ENCODE results near the gene CHD6.

CHD6 gene

DNA sequence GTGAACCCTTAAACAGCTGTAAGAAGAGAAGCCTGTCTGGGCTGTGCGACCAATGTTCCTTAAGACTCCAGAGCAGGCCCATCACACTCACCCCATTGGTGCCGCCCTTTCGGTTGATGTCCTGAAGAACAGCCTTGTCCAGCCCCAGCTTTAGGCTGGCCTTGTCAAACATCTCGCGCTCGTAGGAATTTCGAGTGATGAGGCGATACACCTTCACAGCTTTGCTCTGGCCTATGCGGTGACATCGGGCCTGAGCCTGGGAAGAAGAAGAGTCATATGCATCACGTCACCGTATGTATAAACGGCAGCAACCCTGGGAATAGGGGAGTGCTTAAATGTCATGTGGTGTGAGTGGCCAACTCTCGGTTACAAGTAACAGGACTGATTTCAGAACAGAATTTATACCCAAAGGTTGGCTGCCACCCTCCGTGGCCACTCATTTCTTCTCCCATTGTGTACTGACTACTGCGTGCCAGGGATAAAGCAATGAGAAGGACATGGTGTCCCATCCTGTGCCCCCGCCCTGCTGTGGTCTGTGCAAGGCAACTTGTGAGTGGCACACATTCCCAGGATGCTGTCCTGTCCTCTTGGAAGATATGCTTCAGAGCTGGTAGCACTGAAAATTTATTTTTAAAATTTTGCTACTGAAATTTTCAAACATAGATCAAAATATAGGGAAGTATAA is 160.9 kb downstream of the CHD6 start:
- DNase-seq = no peak

DNA sequence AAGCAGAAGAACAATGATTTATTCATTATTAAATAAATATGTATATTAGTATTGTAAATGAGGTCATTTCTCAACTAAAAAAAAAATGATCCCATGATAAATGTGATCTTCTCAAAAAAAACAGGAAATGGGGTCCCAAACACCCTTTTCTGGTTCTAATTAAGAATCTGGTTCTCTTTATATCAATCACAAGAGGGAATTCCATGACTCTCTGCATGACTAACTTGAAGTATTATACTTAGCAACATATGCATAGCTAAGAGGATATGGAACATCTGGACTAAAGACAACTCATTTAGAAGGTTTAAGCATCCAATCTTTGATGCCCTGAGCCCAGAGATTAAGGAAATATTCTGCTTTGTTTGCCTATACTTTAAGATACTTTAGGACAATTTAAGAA is 161.8 kb downstream of the CHD6 start:
- DNase-seq = no peak

DNA sequence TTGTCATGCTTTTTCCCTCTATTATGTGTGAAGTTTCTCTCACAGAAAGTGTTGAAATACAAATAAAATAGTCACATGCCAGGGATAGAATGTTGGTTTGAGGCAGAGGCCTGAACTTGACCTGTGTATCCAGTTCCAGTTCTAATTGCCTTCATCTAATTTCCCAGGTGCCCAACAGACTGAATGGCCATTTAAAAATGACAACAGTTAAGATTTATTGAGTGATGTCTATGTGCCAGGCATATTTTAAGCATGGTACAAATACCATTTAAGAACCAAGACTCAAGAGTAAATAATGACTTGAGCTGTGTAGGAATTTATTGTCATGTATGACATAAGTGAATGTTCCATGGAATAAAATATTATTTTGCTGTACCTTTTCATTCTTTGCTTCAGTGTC is 163.9 kb downstream of the CHD6 start:
- DNase-seq = no peak

DNA sequence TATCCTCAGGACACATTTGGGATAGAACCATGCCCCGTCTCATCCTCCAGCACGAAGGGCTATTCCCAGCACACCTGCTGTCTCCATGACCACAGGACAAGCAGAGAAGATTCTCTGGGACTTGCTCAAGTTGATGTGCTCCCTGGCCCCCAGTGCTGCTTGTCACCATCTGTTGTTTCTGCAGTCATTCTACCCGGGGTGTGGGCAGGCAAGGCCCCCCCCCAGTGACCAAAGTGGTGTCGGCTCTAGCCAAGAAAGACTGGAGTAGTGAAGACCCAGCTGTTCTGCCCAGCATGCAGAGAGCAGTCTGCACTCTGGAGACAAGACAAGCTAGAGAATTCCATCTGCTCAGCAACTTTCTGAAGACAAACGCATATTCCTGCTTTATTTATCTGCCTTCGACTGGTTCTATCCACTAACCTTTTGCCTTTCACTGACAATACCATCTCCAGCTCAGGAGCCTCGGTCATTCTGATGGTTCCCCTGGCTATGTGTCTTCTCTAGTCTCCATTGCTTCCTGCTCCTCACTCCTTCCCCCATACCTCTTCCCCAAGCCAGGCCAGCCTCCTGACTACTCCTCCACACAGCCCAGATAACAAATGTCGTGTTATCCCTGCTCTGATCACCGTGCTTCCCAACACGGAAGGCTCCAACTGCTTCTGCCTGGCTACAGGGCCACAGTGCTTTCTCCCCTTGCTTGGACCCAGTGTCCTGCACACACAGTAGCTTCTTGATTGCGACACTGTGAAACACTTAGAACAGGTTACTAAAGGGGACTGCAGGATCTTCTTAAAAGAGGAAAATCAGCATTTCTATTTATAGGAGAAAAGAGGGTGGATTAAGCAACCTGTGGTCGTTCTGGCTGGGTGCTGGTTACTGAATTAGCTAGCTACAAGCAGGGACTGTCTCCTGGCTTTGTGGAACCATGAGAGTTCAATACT is 164.9 kb downstream of the CHD6 start:
- no peak for DNase-seq

DNA sequence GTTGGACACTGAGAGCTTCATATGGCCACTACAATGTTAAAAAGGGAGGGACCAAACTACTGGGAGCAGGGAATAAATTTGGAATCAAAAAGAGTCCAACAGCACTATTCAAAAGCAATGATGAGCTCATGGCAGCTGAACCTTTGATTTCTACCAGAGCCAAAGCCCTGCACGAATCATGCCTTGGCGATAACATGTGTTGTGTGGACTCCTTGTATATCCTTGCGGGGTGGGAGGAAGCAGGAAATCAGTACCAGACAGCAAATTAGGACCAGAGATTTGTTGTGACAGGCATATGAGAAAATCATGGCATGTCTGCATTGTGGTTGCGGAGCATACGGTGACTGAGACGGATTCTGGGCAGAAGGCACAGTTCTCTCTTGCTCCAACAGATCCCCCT is 166.0 kb downstream of the CHD6 start:
- no peak for DNase-seq

DNA sequence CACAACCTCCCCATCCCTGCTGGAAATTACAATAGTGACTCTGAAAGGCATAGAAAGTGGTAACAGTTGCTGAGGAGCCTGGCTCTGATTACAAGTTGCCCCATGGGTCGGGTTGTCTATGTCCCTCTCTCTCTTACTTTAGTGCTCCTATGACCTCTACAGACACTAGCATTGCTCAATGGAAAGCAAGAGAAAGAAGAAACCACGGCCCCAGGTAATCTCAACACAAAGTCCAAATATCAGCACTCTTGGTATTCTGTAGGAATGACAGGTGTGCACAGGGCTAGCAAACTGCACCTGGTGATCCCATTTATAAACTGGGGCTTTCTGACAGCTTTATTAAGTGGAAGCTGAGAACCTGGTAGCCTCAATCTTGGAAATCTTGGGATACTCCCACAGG is 171.2 kb downstream of the CHD6 start:
- no peak for DNase-seq

DNA sequence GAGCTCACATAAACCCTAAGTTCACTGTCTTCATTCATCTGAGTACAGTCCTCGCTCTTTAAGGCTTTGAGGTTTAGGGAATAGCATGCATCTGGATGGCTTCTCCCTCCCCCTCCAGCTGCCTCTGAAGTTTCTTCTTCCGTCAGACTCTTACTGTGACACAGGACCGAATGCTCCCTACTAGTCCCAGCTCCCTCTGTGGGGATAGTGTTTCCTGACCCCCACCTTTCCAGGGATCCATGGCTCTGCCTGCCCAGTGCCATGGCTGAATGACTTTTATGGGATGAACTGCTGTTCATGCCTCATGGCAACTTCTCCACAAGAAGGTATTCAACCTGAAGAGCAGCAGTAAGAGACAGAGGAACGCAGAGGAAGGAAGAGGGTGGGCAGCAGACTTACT is 171.7 kb downstream of the CHD6 start:
- no peak for DNase-seq

DNA sequence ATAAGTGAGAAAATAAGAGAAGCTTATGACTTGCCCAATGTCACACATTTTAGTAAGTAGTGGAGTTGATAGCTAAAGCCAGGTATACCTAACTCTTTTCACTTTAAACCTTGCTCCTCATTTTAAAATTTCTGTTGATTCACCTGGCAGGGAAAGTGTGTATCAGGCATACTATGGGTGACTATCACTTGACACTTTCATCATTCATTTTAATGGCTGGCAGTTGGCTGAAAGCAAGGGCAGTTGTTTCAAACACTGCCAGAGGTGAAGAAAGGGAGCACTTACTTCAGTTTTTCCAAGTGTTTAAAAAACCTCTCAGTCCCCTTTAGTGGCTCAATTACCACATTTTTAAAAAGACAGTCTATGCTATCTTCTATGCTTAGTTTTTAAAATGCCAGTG is 173.4 kb downstream of the CHD6 start:
- DNase-seq = no peak

DNA sequence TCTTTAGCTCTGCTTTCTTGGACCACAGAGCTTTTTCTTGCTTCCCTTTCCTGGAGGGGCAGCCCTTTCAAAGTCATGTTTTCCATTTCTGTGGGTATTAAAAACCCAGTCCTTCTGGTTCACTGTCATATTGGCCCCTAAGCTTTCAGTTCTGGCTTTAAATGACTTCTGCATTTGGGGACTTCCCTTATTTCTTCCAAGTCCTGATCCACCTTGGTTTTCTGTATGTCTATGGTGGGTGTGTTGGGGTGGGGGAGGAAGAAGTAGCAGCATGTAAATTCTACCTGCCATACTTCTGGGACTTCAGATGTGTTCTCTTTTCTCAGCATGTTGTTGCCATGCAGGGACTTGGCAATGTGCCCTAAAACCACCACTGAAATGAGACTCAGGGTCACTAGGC is 174.5 kb downstream of the CHD6 start:
- no peak for DNase-seq

DNA sequence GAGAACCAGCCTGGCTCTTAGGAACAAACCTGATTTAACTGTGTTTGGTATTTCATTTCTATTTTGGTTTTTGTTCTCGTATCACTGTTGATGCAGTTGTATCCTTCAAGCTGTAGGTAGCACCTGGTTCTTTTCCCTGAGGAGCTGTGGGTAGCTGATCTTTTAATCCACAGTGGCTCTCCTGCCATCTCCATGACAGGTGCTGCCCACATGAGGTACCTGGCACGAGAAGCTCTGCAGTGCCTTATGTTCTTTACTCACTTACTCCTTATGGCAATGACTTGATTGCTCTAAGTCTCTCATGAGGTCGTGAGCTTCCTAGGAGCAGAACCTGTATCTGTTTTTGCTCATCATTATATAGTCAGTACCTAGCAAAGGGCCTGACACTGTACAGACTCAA is 177.3 kb downstream of the CHD6 start:
- DNase-seq = no peak

DNA sequence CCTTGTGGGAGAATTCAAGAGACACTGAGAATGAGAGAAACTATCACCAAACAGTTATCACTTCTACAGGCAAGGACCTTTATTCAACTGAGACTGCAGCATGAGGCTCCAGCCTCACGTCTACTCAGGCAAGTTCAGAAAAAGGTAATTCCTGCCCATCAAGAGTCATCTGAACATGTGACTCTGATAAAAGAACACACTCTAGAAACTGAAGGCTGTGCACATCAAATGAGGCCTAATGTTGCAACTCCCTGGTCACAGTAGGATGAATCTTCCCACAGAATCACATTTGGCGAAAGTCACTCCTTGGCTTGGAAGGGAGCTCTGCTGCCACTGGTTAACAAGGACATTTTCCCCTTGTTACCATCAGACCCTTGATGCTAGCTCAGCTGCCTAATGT is 180.3 kb downstream of the CHD6 start:
- DNase-seq = no peak

DNA sequence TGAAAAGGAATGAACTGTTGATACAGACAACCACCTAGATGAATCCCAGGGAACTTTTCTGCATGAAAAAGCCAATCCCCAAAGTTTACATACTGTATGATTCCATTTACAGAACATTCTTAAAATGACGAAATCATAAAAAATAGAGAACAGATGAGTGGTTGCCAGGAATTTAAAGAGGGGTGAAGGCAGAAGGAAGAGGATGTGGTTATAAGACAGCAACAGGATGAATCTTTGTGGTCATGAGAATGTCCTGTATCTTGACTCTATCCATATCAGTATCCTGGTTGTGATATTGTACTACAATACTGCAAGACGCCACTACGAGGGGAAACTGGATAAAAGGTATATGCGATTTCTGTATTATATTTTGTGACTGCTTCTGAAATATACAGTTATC is 181.5 kb downstream of the CHD6 start:
- DNase-seq = no peak

DNA sequence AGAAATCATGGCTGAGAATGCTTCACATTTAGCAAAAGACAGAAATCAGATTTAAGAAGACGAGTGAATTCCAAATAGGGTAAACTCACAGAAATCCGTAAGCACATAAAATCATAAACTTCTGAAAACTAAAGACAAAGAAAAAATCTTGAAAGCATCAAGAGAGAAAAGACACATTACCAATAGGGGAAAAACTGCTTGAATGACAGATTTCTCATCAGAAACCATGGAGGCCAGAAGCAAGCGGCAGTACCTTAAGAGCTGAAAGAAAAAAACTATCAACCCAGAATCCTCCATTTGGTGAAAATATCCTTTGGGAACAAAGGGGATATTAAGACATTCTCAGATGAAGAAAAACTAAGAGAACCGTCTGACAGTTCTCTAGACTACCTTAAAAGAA is 185.0 kb downstream of the CHD6 start:
- no peak for DNase-seq

DNA sequence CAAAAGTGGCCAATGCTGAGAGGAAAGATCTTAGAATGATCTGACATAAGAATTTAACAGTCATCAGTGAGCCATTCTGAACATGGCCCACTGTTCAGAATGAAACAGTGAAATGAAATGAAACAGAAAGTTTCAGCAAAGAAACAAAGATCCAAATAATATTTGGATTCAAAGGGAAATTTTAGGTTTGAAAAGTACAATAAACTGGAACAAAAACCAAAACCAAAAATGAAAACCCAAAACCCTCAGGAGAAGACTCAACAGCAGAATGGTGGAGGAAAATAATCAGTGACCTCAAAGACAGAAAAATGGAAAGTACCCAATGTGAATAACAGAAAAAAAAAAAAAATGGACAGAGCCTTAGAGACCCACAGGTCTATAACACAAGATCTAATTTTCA is 185.4 kb downstream of the CHD6 start:
- no peak for DNase-seq

DNA sequence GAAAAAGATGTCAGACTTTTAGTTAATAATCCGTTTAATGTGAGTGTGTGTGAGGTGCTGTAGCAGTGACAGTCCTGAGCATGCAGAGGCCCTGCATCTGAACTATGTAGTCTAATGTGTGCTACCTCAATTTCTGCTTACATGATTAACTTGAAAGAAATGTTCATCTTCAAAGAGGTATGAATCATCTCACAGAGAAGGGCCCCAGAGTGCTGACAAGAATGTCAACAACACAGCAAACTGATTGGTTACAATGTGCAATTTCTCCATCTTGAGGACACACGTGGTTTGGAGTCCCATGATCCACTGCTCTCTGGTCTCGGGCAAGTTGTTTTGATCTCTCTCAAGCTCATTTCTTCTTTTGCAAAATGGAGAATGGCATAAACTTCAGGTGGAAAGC is 189.9 kb downstream of the CHD6 start:
- no peak for DNase-seq

DNA sequence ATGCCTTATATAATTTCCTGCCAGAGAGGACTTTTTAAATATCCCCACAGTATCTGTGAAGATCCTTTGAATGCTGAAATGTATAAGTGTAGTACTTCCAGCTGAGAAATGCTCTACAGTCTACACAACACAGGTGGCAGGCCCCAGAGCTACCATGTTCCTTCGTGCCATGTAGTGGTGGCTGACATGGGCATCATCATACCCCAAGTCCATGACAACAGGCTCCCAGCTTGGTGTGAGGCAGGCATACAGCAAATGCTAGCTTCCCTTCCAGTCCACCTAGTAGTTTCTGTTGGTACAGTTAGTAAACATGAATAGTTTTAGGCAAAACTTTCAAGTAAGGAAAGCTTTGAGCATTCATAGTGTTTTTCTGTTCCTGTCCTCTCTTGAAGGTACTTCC is 190.3 kb downstream of the CHD6 start:
- no peak for DNase-seq

DNA sequence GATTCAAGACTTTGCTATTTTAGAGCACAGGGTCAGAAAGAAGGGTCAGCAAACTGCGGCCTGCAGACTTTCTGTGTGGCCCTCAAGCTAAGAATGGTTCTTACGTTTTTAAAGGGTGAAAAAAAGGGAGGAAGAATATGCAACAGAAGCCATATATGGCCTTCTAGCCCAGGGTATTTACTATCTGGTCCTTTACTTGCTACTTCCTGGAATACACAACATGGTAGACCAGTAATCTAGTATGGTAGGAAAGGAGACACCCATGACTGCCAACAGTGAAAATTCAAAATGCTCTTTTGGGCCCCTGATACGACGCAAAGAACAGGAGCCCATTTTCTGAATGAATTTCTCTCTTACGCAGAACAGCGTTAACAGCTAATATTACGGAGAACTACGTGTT is 191.2 kb downstream of the CHD6 start:
- DNase-seq = no peak

DNA sequence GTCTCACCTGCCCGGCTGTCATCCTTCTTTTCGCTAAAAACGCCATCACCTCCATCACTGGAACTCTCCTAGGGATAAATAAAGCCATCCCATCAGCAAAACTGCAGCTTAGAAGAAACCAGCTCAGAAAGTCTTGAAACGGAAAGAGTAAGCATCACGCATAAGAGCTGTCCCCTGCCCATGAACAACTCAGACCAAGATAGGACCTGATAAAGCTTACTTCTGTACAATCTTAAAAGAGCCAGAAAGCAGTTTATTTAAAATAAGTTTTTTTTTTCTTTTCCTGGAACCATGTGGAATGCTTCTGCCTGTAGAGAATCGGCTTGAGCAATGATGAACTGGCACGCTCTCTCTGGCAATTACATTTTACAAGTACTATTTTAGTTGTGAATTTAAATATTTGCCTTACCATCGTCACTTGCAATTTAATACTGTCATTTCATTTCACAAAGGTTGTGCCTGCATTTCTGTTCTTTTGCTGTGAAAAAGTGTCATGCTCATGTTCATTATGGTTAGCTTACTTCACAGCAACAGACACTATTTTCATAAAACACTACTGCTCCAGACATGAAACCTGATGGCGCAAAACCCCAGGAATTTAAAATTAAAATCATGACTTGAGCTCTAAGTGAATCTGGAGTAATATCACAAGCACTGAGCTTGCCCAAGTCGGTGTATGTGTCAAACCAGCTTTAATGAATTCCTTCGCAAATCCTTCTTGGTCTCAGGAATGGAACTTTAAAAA is 191.9 kb downstream of the CHD6 start:
- DNase-seq = no peak

DNA sequence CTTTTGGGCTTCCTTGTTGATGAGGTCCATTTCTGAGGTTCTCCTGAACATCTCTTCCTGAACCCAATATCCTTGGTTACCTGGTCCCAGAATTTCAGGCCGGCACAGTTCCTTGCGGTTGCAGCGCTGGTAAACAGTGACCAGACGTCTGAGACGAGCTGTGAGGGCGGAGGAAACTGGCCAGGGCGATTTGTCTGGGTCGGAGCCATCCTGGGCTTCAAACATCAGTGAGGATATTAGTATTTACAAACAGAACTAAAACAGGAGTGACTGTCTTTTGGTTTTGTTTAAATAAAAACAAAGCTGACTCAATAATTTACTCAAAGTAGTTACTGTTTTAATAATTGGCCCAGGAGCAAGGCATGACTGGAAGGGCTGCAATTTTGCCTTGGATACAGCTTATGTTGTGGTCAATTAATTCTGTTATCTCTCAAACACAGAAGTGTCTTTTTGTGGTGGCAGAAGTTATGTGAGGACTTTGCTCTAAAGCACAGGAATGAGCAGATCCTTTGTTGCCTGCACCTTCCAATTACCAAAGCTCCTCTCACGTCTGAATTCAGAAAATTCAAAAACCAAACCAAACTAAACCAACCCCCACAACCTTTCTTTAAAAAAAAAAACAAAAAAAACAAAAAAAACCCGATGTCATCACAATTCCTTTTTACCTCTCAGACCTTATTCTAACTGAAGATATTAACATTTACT is 192.8 kb downstream of the CHD6 start:
- no peak for DNase-seq

DNA sequence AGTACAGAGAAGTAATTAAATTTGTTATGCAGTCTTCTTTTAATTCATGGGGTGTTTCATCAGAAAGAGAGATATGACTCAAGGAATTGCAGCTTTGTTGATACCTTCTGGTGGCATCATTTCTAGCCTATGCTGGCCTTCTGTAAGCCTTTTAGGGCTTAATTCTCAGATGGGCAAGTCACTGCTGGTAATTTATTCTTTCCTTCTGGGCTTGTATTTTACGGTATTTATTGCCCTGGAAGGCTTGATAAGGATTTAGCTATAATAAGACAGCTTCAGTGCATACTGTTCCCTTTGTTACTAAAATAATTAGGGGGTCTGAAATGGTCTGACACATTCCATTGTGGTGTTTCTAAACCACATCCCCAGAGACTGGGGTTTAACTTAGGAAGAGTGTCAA is 193.6 kb downstream of the CHD6 start:
- no peak for DNase-seq

DNA sequence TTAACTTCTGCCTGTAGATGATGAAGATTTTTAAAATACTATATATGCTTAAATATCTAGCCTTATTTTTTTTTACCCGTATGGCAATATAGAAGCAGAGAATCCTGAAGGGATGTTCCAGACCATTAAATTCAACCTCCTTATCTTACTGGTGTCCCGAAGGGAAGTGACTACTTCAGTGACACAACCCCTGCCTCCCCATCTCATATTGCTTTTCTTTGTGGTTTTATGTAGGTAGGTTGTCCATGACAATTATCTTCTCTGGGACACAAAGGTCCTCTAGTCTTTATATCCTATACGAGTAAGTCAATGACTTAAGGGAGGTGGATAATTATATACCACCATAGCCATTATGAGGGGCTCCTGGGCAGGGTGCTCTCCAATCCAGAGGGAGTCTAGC is 194.2 kb downstream of the CHD6 start:
- no peak for DNase-seq

DNA sequence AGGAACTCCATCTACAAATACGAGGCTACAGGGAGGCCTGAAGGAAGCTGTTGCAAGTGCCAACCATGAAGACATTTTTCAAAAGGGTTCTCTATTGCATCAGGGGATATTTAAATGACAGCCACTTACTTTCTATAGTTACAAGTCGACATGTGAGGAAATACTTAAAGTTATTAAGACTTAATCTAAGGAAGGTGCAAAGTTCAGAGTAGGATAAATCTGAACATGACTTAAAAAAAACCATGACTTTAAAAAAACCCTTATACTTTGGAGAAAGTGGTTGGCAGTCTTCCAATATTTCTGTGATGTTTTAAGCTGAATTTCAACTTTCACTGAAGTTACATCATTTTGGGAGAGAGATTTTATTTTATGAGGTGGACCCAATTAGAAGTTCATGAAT is 195.2 kb downstream of the CHD6 start:
- no peak for DNase-seq

DNA sequence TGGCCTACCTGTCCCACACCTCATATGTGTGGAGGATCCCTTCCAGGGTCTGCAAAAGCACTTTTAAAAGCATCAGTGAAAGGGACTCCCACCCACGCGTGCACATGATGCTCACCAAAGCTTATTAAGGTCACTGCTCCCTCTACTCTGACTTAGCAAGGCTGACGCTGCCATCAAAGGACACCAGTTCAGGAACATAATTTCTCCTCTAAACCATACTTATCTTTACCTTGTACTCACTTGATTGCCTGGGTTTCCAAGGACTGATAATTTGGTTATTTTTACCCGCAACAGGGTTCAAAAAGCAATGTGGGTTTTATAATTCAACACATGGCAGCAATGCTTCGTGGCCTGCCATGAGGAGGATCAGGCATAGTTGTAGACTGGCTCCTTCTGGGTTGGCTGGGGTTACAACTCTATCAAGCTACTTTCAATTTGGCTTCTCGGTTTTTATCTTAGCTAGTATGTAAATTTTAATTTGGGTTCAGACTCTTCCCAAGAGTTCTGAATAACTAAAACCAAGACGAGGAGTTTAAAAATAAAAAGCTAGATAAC is 199.4 kb downstream of the CHD6 start:
- no peak for DNase-seq

Measured in activated CD8-positive, alpha-beta memory T cell treated with anti-CD3 and anti-CD28 coated beads, Interleukin-2, amount 50 U/mL, for 48 hours (primary cell).